HepG2 (cell line): ENCODE results near the gene RRN3. TPM values are rescaled to one million over a fixed set of nuclear protein-coding genes. Genes with fewer than 3 reads are reported as not detected.
A peak's percentile ranks its signal among the peaks of the same experiment; 100 is the strongest.

Experiments
- BCLAF1 ChIP-seq: fragments of 450-650 bp; IDR thresholded peaks from 2 replicates; pipeline ENCODE4 v1.6.1; 2017; ENCODE audit warnings: mild to moderate bottlenecking
- CTCF ChIP-seq: sonication (generic); formaldehyde crosslinking; IDR thresholded peaks from 2 replicates; pipeline ENCODE4 v1.5.0; 2020; ENCODE audit warnings: mild to moderate bottlenecking, missing genetic modification reagents, moderate library complexity
- GATAD1 ChIP-seq: IDR thresholded peaks from 2 replicates; pipeline ENCODE4 v1.6.1; 2016; ENCODE audit warnings: missing genetic modification reagents, missing compliant biosample characterization
- HCFC1 ChIP-seq: fragments of 150-350 bp; IDR thresholded peaks from 2 replicates; pipeline ENCODE4 v1.6.1; 2014; ENCODE audit warnings: low read depth, low read length
- JUN ChIP-seq: sonication (generic); formaldehyde crosslinking; IDR thresholded peaks from 2 replicates; pipeline ENCODE4 v1.4.0; 2020; ENCODE audit warnings: mild to moderate bottlenecking, missing genetic modification reagents
- MBNL3 ChIP-seq: fragments of 250-450 bp; sonication (Bioruptor Pico); conservative IDR thresholded peaks from 2 replicates; pipeline ENCODE4 v1.8.0; 2022; ENCODE audit warnings: mild to moderate bottlenecking, inconsistent platforms
- SKI ChIP-seq: fragments of 450-650 bp; IDR thresholded peaks from one replicate; pipeline ENCODE4 v1.6.1; 2018; ENCODE audit warnings: mild to moderate bottlenecking; ENCODE audit not compliant: partially characterized antibody
- SYNCRIP ChIP-seq: fragments of 200-400 bp; formaldehyde crosslinking; IDR thresholded peaks from 2 replicates; pipeline ENCODE4 v1.6.1; 2018; ENCODE audit warnings: mild to moderate bottlenecking, low read depth, low read length; ENCODE audit not compliant: insufficient read depth
- TEAD2 ChIP-seq: sonication (generic); formaldehyde crosslinking; IDR thresholded peaks from 2 replicates; pipeline ENCODE4 v1.9.0; 2021; ENCODE audit warnings: missing genetic modification reagents
- XRCC5 ChIP-seq: fragments of 200-400 bp; formaldehyde crosslinking; optimal IDR thresholded peaks from 2 replicates; pipeline ENCODE3; 2017; ENCODE audit warnings: mild to moderate bottlenecking, low read length
- ZFP91 ChIP-seq: sonication (generic); formaldehyde crosslinking; IDR thresholded peaks from 2 replicates; pipeline ENCODE4 v1.9.0; 2022; ENCODE audit warnings: missing genetic modification reagents, mild to moderate bottlenecking, borderline replicate concordance
- ZNF12 ChIP-seq: sonication (generic); formaldehyde crosslinking; IDR thresholded peaks from 2 replicates; pipeline ENCODE4 v1.5.0; 2020; ENCODE audit warnings: missing genetic modification reagents
- ZNF703 ChIP-seq: sonication (generic); formaldehyde crosslinking; IDR thresholded peaks from 2 replicates; pipeline ENCODE4 v1.5.1; 2020; ENCODE audit warnings: missing genetic modification reagents, mild to moderate bottlenecking, moderate library complexity, borderline replicate concordance
- ZNF776 ChIP-seq: sonication (generic); formaldehyde crosslinking; IDR thresholded peaks from 2 replicates; pipeline ENCODE4 v1.4.0; 2020; ENCODE audit warnings: mild to moderate bottlenecking, missing genetic modification reagents
- ZUFSP ChIP-seq: sonication (generic); formaldehyde crosslinking; IDR thresholded peaks from 2 replicates; pipeline ENCODE4 v1.9.0; 2021; ENCODE audit warnings: missing genetic modification reagents, mild to moderate bottlenecking, borderline replicate concordance
- polyA plus RNA-seq, 8 experiments: library from polyadenylated mRNA; depleted of rRNA in 3 of 8; stranded (reverse) in 7 of 8; unstranded in 1 of 8; fragments of >200 nt; fragmentation: Illumina TruSeq in 4 of 8; extraction: Trizol in 4 of 8; gene quantifications; 2 replicates each; pipeline versions ENCODE4 v1.2.1 to v1.2.3, GENCODE V29; 2011 to 2016; ENCODE audit warnings: low read depth in 4 of 8, missing spikeins in 1 of 8, mixed read lengths in 1 of 8; ENCODE audit not compliant: insufficient read depth in 1 of 8
- total RNA-seq, 5 experiments: library from RNA; depleted of rRNA; stranded (reverse); fragments of >200 nt; fragmentation: Illumina TruSeq; extraction: Trizol; gene quantifications; 2 replicates each; pipeline ENCODE4 v1.2.3, GENCODE V29; 2016; ENCODE audit warnings: low read depth in 1 of 5
- TF ChIP-seq, protein P1 (sequence below): sonication (generic); formaldehyde crosslinking; IDR thresholded peaks from 2 replicates; pipeline ENCODE4 v1.5.1; 2020; ENCODE audit warnings: mild to moderate bottlenecking, missing genetic modification reagents, borderline replicate concordance

Gene RRN3
- total and polyA plus RNA-seq, 2 of the 13 experiments (the other 11 are each of a cell fraction or from before 2014, with no cell fraction given) = 45.8 to 67.0 TPM

DNA sequence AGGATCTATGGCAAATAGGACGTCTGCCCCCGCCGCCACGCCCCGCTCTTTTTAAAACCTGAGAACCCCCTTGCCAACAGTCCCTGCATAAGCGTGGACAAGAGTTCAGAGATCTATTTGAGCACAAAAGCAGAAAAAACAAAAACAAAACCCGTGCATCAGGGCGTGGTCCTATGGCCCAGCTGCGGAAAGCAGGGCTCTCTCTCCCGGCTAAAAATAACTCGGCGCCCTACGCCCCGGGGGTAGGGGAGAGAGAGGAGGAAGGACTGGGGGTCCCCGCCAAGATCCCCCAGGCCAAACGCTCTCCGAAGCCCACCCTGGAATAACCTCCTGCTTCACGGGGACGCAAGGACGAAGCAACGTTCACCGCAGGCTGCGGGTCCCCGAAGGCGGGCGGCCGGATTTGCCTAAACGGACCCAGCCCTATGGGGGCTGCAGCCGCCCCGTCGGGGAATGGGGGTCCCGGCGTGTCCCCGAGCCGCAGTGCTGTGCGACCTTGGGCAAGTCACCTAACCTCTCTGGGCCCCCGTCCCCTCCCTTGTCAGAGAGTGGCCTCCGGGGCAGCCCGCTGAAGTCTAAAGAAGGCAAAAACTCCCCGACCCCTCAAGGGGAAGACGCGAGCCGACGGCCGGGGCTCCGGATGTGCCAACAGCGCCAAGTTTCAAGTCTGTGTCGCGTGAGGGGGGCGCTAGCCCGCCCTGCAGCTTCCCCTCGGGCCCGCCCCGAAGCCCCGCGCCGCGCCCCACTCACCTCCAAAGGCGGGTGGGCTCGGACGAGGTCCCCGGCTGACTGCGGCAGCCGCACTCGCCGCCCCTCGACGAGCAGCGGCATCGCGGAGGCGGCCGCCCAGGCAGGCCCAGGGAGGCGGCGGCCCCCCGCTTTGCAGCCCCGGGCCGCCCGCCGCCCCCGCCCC, 38.7 kb downstream of the RRN3 start (continued):
- TF ChIP-seq SYNCRIP = no peak
- no peak; the same call in 1 of the 2 replicates for TF ChIP-seq ZNF776
- no peak for TF ChIP-seq TEAD2
- no peak for TF ChIP-seq HCFC1
- peak; percentile 51; the same call in 1 of the 2 replicates for TF ChIP-seq ZFP91
- no peak for TF ChIP-seq MBNL3
- TF ChIP-seq SKI = peak; percentile 7
- TF ChIP-seq, protein P1, sequence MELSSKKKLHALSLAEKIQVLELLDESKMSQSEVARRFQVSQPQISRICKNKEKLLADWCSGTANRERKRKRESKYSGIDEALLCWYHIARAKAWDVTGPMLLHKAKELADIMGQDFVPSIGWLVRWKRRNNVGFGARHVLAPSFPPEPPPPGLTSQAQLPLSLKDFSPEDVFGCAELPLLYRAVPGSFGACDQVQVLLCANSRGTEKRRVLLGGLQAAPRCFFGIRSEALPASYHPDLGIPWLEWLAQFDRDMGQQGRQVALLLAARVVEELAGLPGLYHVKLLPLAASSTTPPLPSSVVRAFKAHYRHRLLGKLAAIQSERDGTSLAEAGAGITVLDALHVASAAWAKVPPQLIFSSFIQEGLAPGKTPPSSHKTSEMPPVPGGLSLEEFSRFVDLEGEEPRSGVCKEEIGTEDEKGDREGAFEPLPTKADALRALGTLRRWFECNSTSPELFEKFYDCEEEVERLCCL (CRISPR knock-in tag) = no peak; the same call in 1 of the 2 replicates
- TF ChIP-seq ZNF703 = peak; percentile 96
- no peak for TF ChIP-seq ZUFSP (CRISPR knock-in tag)
- TF ChIP-seq XRCC5 = no peak
- no peak for TF ChIP-seq BCLAF1
- TF ChIP-seq CTCF (CRISPR knock-in tag) = peak; percentile 53
- TF ChIP-seq GATAD1 (CRISPR knock-in tag) = no peak
- TF ChIP-seq ZNF12 (CRISPR knock-in tag) = no peak
- no peak for TF ChIP-seq JUN (CRISPR knock-in tag)
